Epithelial cell of esophagus (primary cell): ENCODE data around the gene ASTN2.

Source experiments
- DNase-seq: peaks from one replicate; pipeline ENCODE4 v3.0.0; 2010; ENCODE audit warnings: low read depth
- H3K4me3 ChIP-seq: 2 replicates; pipeline ENCODE4 v1.5.1; 2011; ENCODE audit warnings: mild to moderate bottlenecking, low read length, control low read depth
- TF ChIP-seq, protein P1 (sequence below): IDR thresholded peaks from 2 replicates; pipeline ENCODE4 v1.5.1; 2011; ENCODE audit warnings: low read depth, mild to moderate bottlenecking, low read length, control low read depth, inconsistent platforms; ENCODE audit not compliant: insufficient read depth; ENCODE audit errors: missing control alignments

Gene ASTN2

DNA sequence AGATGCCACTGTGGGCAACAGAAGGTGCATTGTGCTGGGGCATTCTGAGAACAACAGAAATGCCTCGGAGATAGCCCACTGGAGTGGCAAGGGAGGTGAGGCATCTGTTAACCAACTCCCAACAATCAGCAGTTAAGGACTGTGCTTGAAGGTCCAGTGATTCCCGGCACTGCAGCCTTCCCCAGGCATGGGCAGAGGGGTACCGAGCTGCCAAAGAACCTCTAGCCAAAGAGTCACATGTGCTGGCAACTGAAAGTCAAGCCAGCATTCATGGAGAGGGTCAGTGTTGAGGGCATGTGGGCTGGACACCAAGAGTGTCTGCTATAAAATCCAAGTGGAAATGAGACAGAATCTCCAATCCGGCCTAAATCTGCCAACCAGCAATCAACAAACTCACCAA lies 149.6 kb downstream of the ASTN2 start:
- DNase-seq: no peak
- TF ChIP-seq, protein P1, sequence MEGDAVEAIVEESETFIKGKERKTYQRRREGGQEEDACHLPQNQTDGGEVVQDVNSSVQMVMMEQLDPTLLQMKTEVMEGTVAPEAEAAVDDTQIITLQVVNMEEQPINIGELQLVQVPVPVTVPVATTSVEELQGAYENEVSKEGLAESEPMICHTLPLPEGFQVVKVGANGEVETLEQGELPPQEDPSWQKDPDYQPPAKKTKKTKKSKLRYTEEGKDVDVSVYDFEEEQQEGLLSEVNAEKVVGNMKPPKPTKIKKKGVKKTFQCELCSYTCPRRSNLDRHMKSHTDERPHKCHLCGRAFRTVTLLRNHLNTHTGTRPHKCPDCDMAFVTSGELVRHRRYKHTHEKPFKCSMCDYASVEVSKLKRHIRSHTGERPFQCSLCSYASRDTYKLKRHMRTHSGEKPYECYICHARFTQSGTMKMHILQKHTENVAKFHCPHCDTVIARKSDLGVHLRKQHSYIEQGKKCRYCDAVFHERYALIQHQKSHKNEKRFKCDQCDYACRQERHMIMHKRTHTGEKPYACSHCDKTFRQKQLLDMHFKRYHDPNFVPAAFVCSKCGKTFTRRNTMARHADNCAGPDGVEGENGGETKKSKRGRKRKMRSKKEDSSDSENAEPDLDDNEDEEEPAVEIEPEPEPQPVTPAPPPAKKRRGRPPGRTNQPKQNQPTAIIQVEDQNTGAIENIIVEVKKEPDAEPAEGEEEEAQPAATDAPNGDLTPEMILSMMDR: no peak
- H3K4me3 ChIP-seq: no peak overlapping the region

DNA sequence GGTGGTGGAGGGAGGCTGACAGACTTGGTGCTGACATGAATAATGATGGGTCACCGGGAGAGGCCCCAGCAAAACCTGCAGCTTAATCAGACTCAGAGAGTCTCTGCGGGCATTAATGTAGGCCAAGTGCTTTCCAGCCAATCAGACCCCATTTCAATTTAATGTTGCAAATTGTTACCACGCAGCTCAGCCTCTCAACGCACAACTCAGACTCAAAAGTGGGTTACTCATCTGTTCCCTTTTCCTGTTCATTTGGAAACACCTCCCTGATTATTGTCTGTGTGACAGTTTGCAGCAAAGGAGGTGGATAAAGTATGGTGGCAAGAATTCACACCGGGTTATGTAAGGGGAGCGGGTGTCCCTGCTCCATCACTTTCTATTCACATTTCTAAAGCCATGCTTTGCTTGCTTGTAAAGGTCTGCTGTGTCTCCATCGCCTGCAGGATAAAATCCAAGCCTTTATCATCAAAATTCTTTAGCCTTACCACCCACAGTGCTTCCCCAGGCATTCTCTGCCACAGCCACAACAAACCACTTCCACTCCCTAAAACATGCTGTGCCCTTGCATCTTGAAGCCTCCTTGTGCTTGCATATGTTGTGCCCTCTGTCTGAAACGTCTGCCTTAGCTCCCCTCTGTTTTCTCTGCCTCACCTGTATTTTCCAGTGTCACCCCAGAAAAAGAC lies 156.5 kb downstream of the ASTN2 start:
- TF ChIP-seq, protein P1: no peak
- DNase-seq: no peak

GRCh38 chr9:117253261-117253660 lies 161.6 kb downstream of the ASTN2 start:
- TF ChIP-seq, protein P1: no peak
- DNase-seq: no peak
- H3K4me3 ChIP-seq: no peak overlapping the region

More for the DNA sequence above, 156.5 kb downstream of the ASTN2 start:
- H3K4me3 ChIP-seq: no peak overlapping the region

- TF ChIP-seq, protein P1: no peak
- H3K4me3 ChIP-seq: no peak overlapping the region
- DNase-seq: no peak
These were observed 164.1 kb downstream of the ASTN2 start for GRCh38 chr9:117250610-117251215.

DNA sequence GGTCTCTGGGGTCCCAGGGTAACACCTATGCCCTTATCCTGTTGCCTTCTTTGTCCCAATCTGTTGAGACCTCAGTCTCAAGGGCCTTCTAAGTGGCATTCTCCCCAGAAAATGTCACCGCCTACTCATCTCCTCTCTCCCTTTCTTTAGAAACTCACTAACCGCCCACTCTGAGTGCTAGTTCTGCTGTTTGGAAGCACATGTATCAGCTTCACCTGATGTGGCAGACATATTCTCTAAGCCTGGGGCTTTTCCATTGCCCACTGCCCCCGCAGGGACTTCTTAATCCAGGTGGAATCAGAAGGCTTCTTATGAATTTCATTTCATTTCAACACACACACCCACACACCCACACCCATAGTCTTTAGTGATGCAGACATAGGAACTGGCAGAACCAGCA lies 165.1 kb downstream of the ASTN2 start:
- no peak overlapping the region for H3K4me3 ChIP-seq
- DNase-seq: no peak
- TF ChIP-seq, protein P1: no peak

GRCh38 chr9:117247266-117247665 lies 167.6 kb downstream of the ASTN2 start:
- DNase-seq: no peak
- TF ChIP-seq, protein P1: no peak
- no peak overlapping the region for H3K4me3 ChIP-seq
